IMR-90 (cell line): ENCODE data around the gene C21orf58. TPM values are rescaled to one million over a fixed set of nuclear protein-coding genes. Genes with fewer than 3 reads are reported as not detected.

Experiments used
- ATAC-seq: fragments of 200-7000 bp; cut with Tn5 transposase; 2 replicates; pipeline ENCODE4 v1.9.1; 2020; ENCODE audit warnings: low read depth, mild to moderate bottlenecking, moderate library complexity
- BruUV-seq: library from RNA; stranded (reverse); fragments of 400-500 nt; replicated peaks from 2 replicates; lab custom pipeline; 2021; lab: Mats Ljungman, UMichigan
- CTCF ChIA-PET: fragments of 300-600 bp; formaldehyde crosslinking; extraction: SDS; loops from one replicate; lab custom pipeline; 2021; ENCODE audit warnings: antibody characterized with exemption; lab: Yijun Ruan, JAX
- POLR2A ChIA-PET: fragments of 300-600 bp; sonication (Branson Sonifier 250); formaldehyde crosslinking; loops from one replicate; lab custom pipeline; 2022; ENCODE audit warnings: antibody characterized with exemption; ENCODE audit not compliant: unreplicated experiment; lab: Charles Lee
- DNase-seq: peaks from one replicate; pipeline ENCODE4 v3.0.0; 2013
- H2AFZ ChIP-seq: replicated peaks from 2 replicates; pipeline ENCODE3; 2013; ENCODE audit warnings: low read length, mild to moderate bottlenecking; ENCODE audit not compliant: poor library complexity
- H2AK5ac ChIP-seq: 2 replicates; pipeline ENCODE4 v1.6.1; 2013; ENCODE audit warnings: low read depth, low read length, inconsistent platforms
- H2AK9ac ChIP-seq: replicated peaks from 2 replicates; pipeline ENCODE3; 2013; ENCODE audit warnings: mild to moderate bottlenecking, low read depth, low read length, moderate library complexity; ENCODE audit not compliant: poor library complexity
- H2BK120ac ChIP-seq: 2 replicates; pipeline ENCODE4 v1.6.1; 2013; ENCODE audit warnings: low read depth, low read length, inconsistent platforms
- H2BK15ac ChIP-seq: 3 replicates; pipeline ENCODE4 v1.6.1; 2013; ENCODE audit warnings: low read depth, low read length, inconsistent platforms
- H2BK20ac ChIP-seq: 2 replicates; pipeline ENCODE4 v1.6.1; 2013; ENCODE audit warnings: low read depth, mild to moderate bottlenecking, inconsistent platforms, low read length, moderate library complexity
- H2BK5ac ChIP-seq: 2 replicates; pipeline ENCODE4 v1.6.1; 2013; ENCODE audit warnings: mild to moderate bottlenecking, low read depth, low read length, inconsistent platforms; ENCODE audit not compliant: poor library complexity, severe bottlenecking
- H3K14ac ChIP-seq: replicated peaks from 2 replicates; pipeline ENCODE4 v1.6.1; 2013; ENCODE audit warnings: low read depth, low read length, inconsistent platforms
- H3K18ac ChIP-seq: 2 replicates; pipeline ENCODE4 v1.6.1; 2013; ENCODE audit warnings: low read depth, low read length, control low read depth
- H3K23ac ChIP-seq: 2 replicates; pipeline ENCODE4 v1.6.1; 2013; ENCODE audit warnings: low read depth, low read length, inconsistent platforms
- H3K27ac ChIP-seq: 2 replicates; pipeline ENCODE4 v1.5.1; 2013; ENCODE audit warnings: mild to moderate bottlenecking, control low read depth, low read length; ENCODE audit not compliant: insufficient read depth
- H3K27me3 ChIP-seq: 2 replicates; pipeline ENCODE4 v1.6.1; 2013; ENCODE audit warnings: low read length; ENCODE audit not compliant: control insufficient read depth, insufficient read depth
- H3K36me3 ChIP-seq: 2 replicates; pipeline ENCODE4 v1.6.1; 2013; ENCODE audit warnings: low read length, mixed read lengths; ENCODE audit not compliant: control insufficient read depth, insufficient read depth
- H3K4ac ChIP-seq: 2 replicates; pipeline ENCODE4 v1.6.1; 2013; ENCODE audit warnings: low read depth, low read length, inconsistent platforms
- H3K4me1 ChIP-seq: 2 replicates; pipeline ENCODE4 v1.6.1; 2013; ENCODE audit warnings: low read length, mixed read lengths; ENCODE audit not compliant: control insufficient read depth, insufficient read depth
- H3K4me2 ChIP-seq: 2 replicates; pipeline ENCODE4 v1.6.1; 2013; ENCODE audit warnings: low read depth, mild to moderate bottlenecking, control low read depth, low read length, moderate library complexity
- H3K4me3 ChIP-seq: 2 replicates; pipeline ENCODE4 v1.5.1; 2013; ENCODE audit warnings: low read depth, mild to moderate bottlenecking, control low read depth, low read length, moderate library complexity; ENCODE audit not compliant: insufficient read depth
- H3K56ac ChIP-seq: 2 replicates; pipeline ENCODE4 v1.6.1; 2013; ENCODE audit warnings: low read length, inconsistent platforms; ENCODE audit not compliant: insufficient read depth; ENCODE audit errors: extremely low read depth
- H3K79me1 ChIP-seq, 2 experiments: 2 replicates each; pipeline ENCODE4 v1.6.1; 2013; ENCODE audit warnings: low read length in 2 of 2, inconsistent platforms in 1 of 2, low read depth in 1 of 2
- H3K9ac ChIP-seq: 2 replicates; pipeline ENCODE4 v1.6.1; 2013; ENCODE audit warnings: low read depth, low read length, control low read depth
- H3K9me1 ChIP-seq: 2 replicates; pipeline ENCODE4 v1.6.1; 2013; ENCODE audit warnings: low read length, inconsistent platforms; ENCODE audit not compliant: insufficient read depth
- H3K9me3 ChIP-seq: 2 replicates; pipeline ENCODE4 v1.6.1; 2013; ENCODE audit warnings: low read length; ENCODE audit not compliant: control insufficient read depth, insufficient read depth
- H4K20me1 ChIP-seq: 2 replicates; pipeline ENCODE4 v1.6.1; 2013; ENCODE audit warnings: low read length, inconsistent platforms; ENCODE audit not compliant: insufficient read depth
- H4K5ac ChIP-seq: 2 replicates; pipeline ENCODE4 v1.6.1; 2013; ENCODE audit warnings: mild to moderate bottlenecking, low read depth, low read length, control low read depth
- H4K8ac ChIP-seq, 2 experiments: 2 replicates each; pipeline ENCODE4 v1.6.1; 2013; ENCODE audit warnings: low read depth in 2 of 2, low read length in 2 of 2, control low read depth in 1 of 2, inconsistent platforms in 1 of 2
- H4K91ac ChIP-seq: 2 replicates; pipeline ENCODE4 v1.6.1; 2013; ENCODE audit warnings: low read depth, low read length, inconsistent platforms; ENCODE audit not compliant: insufficient read depth
- BHLHE40 ChIP-seq: fragments of 150-350 bp; IDR thresholded peaks from 2 replicates; pipeline ENCODE4 v1.6.1; 2016; ENCODE audit warnings: mild to moderate bottlenecking, low read depth, low read length
- CEBPB ChIP-seq: IDR thresholded peaks from 2 replicates; pipeline ENCODE4 v1.6.1; 2012; ENCODE audit warnings: low read depth, low read length, improper control_type of control experiment
- CHD1 ChIP-seq: IDR thresholded peaks from 2 replicates; pipeline ENCODE4 v1.6.1; 2012; ENCODE audit warnings: low read depth, low read length, improper control_type of control experiment
- FOS ChIP-seq: fragments of 150-350 bp; IDR thresholded peaks from 2 replicates; pipeline ENCODE4 v1.6.1; 2016; ENCODE audit warnings: low read depth, low read length
- MAFK ChIP-seq: IDR thresholded peaks from 2 replicates; pipeline ENCODE4 v1.6.1; 2012; ENCODE audit warnings: low read depth, low read length, improper control_type of control experiment
- MAZ ChIP-seq: IDR thresholded peaks from 2 replicates; pipeline ENCODE4 v1.6.1; 2012; ENCODE audit warnings: low read depth, mild to moderate bottlenecking, low read length, improper control_type of control experiment, moderate library complexity, borderline replicate concordance
- MXI1 ChIP-seq: IDR thresholded peaks from 2 replicates; pipeline ENCODE4 v1.6.1; 2012; ENCODE audit warnings: low read depth, mild to moderate bottlenecking, low read length, moderate library complexity, borderline replicate concordance
- NFE2L2 ChIP-seq: fragments of 150-350 bp; IDR thresholded peaks from 2 replicates; pipeline ENCODE4 v1.6.1; 2016; ENCODE audit warnings: low read depth, mild to moderate bottlenecking, low read length
- POLR2A ChIP-seq: IDR thresholded peaks from 2 replicates; pipeline ENCODE4 v1.6.1; 2012; ENCODE audit warnings: mild to moderate bottlenecking, low read depth, low read length
- RAD21 ChIP-seq: IDR thresholded peaks from 2 replicates; pipeline ENCODE4 v1.6.1; 2012; ENCODE audit warnings: low read length, improper control_type of control experiment
- RCOR1 ChIP-seq: IDR thresholded peaks from 2 replicates; pipeline ENCODE4 v1.6.1; 2012; ENCODE audit warnings: mild to moderate bottlenecking, low read length, improper control_type of control experiment; ENCODE audit not compliant: insufficient replicate concordance
- RFX5 ChIP-seq: IDR thresholded peaks from 2 replicates; pipeline ENCODE4 v1.8.0; 2012; ENCODE audit warnings: low read depth, mild to moderate bottlenecking, low read length, moderate library complexity
- SMC3 ChIP-seq: fragments of 150-350 bp; IDR thresholded peaks from 2 replicates; pipeline ENCODE4 v1.6.1; 2016; ENCODE audit warnings: low read depth, mild to moderate bottlenecking, antibody characterized with exemption, low read length, moderate library complexity
- WGBS, 2 experiments: methylation state at CpG; one replicate each; pipeline versions ENCODE4 v1.1.5 to v1.1.7; 2013; ENCODE audit warnings: missing lambda C conversion rate in 2 of 2; ENCODE audit not compliant: insufficient read length in 1 of 2; ENCODE audit errors: extremely low coverage in 2 of 2; 5-methylcytosine and 5-hydroxymethylcytosine counted together
- dilution Hi-C: fragments of 300-500 bp; cut with HindIII; formaldehyde crosslinking; loops from one replicate; pipeline ENCODE4 v1.14.3; 2018; ENCODE audit warnings: low sequenced_read_pairs; ENCODE audit not compliant: unreplicated experiment
- in situ Hi-C: fragments of 300-500 bp; cut with MboI; formaldehyde crosslinking; loops from 3 replicates; pipeline ENCODE4 v1.14.3; 2019; ENCODE audit warnings: low sequenced_read_pairs, inconsistent platforms, mixed read lengths
- intact Hi-C: fragments of 100-400 bp; cut with micrococcal nuclease; formaldehyde crosslinking; loops from 2 replicates; pipeline ENCODE4 v1.10.0; 2022
- polyA plus RNA-seq, 3 experiments: library from polyadenylated mRNA; depleted of rRNA; stranded (reverse); fragments of >200 nt; gene quantifications; 2 replicates each; pipeline ENCODE4 v1.2.3, GENCODE V29; 2012; ENCODE audit warnings: low replicate concordance in 1 of 3
- total RNA-seq: library from RNA; depleted of rRNA; stranded (reverse); fragments of >200 nt; gene quantifications from 2 replicates; pipeline ENCODE4 v1.2.3, GENCODE V29; 2012
- TF ChIP-seq, protein P1 (sequence below): fragments of 150-350 bp; IDR thresholded peaks from 2 replicates; pipeline ENCODE4 v1.6.1; 2017; ENCODE audit warnings: mild to moderate bottlenecking, antibody characterized with exemption, low read length, low read depth
- TF ChIP-seq, protein P2 (sequence below): fragments of 150-350 bp; IDR thresholded peaks from 2 replicates; pipeline ENCODE4 v1.6.1; 2016; ENCODE audit warnings: low read depth, mild to moderate bottlenecking, low read length, moderate library complexity, borderline replicate concordance
- TF ChIP-seq, protein P3 (sequence below): conservative IDR thresholded peaks from 2 replicates; pipeline ENCODE4 v1.5.1; 2012; ENCODE audit warnings: mild to moderate bottlenecking, low read depth, low read length, improper control_type of control experiment

The C21orf58 gene
- total and polyA plus RNA-seq, 2 of the 4 experiments (the other 2 are of a cell fraction), result 2.7 to 6.2 TPM

DNA sequence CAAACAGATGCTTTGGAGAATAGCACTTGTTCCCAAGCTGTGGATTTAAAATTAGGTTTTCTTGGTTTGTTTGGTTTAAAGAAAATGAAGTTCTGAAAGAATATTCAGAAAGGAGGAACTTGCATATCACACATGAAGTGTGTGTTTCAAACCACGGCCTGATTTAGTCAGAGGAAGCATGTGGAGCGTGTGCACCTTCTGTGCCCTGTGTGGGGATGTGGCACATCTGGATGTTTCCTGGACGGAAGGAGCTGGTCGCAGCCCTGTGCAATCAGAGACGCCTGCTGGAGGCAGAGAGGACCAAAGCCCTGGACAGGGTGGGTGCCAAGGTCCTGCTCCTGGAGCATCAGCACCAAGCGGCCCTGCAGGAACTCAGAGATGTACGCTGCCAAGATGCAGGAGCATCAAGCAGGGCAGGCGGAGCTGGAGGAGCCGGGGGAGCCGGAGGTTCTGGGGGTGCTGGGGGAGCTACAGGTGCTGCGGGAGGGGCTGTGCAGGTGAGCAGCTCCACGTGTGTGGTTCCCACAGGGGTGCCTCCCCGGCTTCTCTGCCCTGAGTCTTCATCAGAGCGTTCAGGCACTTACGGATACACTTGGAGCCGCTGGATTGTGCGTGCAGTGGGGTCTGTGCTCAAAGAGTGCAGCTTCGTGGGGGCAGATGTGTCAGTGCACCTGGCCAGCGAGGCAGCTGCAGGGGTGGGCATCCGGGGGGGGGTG, 46.0 kb upstream of the C21orf58 start:
- 97% methylated on average over 6 of the region's 20 CpGs; no CpG with 5 or more reads in 1 of the 2 experiments for WGBS, 2 experiments
- Histone ChIP-seq H3K4me2 (no peak overlapping the region), H3K18ac (no peak overlapping the region), H3K56ac (no peak overlapping the region), H4K8ac (no peak overlapping the region), H2BK15ac (no peak overlapping the region), H3K79me1 (peaks cover 11 to 50% of the 10 kb centered on the region in 2 experiments), H3K27ac (no peak overlapping the region), H4K20me1 (peaks cover 10% of the 10 kb centered on the region), H3K36me3 (peaks cover 37% of the 10 kb centered on the region), H3K23ac (no peak overlapping the region), H2AK5ac (no peak overlapping the region), H3K9ac (no peak overlapping the region), H3K9me3 (no peaks in the 10 kb centered on the region), H2BK5ac (no peak overlapping the region), H2AK9ac (no peak overlapping the region), H2AFZ (no peak overlapping the region), H3K4ac (no peak overlapping the region), H3K9me1 (peaks cover 11% of the 10 kb centered on the region), H3K27me3 (no peaks in the 10 kb centered on the region), H3K4me3 (no peak overlapping the region), H4K91ac (no peak overlapping the region), H2BK20ac (no peak overlapping the region), H3K14ac (no peak overlapping the region), H2BK120ac (no peak overlapping the region), H3K4me1 (no peaks in the 10 kb centered on the region), H4K5ac (no peak overlapping the region)
- intact Hi-C loops, result no loop called here
- POLR2A ChIA-PET, result no interaction called here
- TF ChIP-seq FOS (no peak), CHD1 (no peak), RFX5 (no peak), MAZ (no peak), MAFK (no peak), NFE2L2 (no peak), RCOR1 (no peak), RAD21 (no peak), SMC3 (no peak), POLR2A (no peak), MXI1 (no peak), CEBPB (no peak), BHLHE40 (no peak)
- TF ChIP-seq, protein P1, sequence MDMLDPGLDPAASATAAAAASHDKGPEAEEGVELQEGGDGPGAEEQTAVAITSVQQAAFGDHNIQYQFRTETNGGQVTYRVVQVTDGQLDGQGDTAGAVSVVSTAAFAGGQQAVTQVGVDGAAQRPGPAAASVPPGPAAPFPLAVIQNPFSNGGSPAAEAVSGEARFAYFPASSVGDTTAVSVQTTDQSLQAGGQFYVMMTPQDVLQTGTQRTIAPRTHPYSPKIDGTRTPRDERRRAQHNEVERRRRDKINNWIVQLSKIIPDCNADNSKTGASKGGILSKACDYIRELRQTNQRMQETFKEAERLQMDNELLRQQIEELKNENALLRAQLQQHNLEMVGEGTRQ, result no peak
- TF ChIP-seq, protein P2, sequence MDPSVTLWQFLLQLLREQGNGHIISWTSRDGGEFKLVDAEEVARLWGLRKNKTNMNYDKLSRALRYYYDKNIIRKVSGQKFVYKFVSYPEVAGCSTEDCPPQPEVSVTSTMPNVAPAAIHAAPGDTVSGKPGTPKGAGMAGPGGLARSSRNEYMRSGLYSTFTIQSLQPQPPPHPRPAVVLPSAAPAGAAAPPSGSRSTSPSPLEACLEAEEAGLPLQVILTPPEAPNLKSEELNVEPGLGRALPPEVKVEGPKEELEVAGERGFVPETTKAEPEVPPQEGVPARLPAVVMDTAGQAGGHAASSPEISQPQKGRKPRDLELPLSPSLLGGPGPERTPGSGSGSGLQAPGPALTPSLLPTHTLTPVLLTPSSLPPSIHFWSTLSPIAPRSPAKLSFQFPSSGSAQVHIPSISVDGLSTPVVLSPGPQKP, result no peak
- TF ChIP-seq, protein P3, sequence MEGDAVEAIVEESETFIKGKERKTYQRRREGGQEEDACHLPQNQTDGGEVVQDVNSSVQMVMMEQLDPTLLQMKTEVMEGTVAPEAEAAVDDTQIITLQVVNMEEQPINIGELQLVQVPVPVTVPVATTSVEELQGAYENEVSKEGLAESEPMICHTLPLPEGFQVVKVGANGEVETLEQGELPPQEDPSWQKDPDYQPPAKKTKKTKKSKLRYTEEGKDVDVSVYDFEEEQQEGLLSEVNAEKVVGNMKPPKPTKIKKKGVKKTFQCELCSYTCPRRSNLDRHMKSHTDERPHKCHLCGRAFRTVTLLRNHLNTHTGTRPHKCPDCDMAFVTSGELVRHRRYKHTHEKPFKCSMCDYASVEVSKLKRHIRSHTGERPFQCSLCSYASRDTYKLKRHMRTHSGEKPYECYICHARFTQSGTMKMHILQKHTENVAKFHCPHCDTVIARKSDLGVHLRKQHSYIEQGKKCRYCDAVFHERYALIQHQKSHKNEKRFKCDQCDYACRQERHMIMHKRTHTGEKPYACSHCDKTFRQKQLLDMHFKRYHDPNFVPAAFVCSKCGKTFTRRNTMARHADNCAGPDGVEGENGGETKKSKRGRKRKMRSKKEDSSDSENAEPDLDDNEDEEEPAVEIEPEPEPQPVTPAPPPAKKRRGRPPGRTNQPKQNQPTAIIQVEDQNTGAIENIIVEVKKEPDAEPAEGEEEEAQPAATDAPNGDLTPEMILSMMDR, result no peak
- CTCF ChIA-PET, result no interaction called here
- ATAC-seq (no peak; the same call in 1 of the 2 replicates), DNase-seq (no peak)
- in situ Hi-C loops, result no loop called here
- no TSS peak for BruUV-seq
- dilution Hi-C loops, result no loop called here
